Medulla oblongata (tissue), 1 donor: ENCODE measurements around the gene ARHGAP23.

Source experiments
- DNase-seq: peaks from one replicate; pipeline ENCODE4 v3.0.0-alpha.2; 2015; ENCODE audit errors: extremely low spot score

The ARHGAP23 gene

GRCh38 chr17:38549285-38549684 lies 121.0 kb downstream of the ARHGAP23 start:
- no peak for DNase-seq

DNA sequence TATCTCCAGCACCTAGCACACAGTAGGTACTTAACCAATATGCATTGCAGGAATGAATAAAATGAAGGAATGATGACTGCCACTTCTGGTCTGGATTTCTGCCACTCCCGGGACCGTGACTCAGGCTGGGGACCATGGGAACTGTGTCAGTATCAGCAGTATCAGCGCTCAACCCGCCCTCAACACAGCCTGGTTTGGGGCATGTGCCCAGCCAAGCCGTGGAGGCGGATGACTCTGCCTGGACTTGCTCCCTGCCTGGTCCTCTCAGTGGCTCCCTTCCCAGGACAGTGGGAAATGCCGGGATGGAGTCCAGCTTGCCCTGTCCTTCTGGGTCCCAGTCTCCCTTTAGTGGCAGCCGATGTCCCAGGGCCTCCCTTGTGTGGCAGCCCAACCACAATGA lies 122.4 kb downstream of the ARHGAP23 start:
- peak; percentile 61 for DNase-seq

- DNase-seq, result no peak
These were observed 122.9 kb downstream of the ARHGAP23 start for GRCh38 chr17:38551121-38551520.

GRCh38 chr17:38552343-38552742 lies 124.1 kb downstream of the ARHGAP23 start:
- DNase-seq, result no peak

GRCh38 chr17:38554430-38555350 lies 126.4 kb downstream of the ARHGAP23 start:
- no peak for DNase-seq

GRCh38 chr17:38556239-38556638 lies 128.0 kb downstream of the ARHGAP23 start:
- no peak for DNase-seq

GRCh38 chr17:38557396-38557795 lies 129.1 kb downstream of the ARHGAP23 start:
- no peak for DNase-seq

- DNase-seq, result peak; percentile 95
These were observed 129.8 kb downstream of the ARHGAP23 start for GRCh38 chr17:38557836-38558727.

DNA sequence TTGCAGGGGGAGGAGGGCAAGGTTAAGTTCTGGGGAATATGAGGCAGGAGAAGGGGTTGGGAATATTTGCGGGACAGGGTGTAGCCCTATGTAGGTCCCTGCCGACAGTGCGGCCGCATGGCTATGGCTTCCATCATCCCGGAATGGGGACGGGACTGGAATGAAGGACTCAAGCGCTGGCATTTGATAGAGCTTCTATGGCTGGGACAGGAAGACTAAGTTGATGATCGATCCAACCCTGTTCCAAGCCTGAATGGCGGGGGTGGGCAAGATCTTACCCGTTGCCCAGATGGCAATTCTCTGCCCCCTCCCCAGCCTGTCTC lies 130.4 kb downstream of the ARHGAP23 start:
- DNase-seq, result no peak

GRCh38 chr17:38559051-38559879 lies 131.0 kb downstream of the ARHGAP23 start:
- no peak for DNase-seq

DNA sequence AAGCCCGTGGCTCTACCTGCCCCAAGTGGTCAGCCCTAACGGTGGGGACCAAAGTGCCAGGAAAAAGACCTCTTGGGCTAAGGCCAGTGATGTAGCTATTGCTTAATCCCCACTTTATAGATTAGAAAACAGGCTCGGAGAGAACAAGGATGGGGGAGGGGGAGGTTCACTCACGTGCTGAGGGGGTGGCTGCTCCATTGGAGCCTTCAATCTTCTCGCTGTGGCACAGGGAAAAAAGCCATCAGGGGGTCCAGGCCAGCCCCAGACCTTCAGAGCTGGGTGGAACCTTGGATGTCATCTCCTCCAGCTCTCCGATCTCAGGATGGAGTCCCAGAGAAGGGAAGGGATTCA lies 131.6 kb downstream of the ARHGAP23 start:
- no peak for DNase-seq

DNA sequence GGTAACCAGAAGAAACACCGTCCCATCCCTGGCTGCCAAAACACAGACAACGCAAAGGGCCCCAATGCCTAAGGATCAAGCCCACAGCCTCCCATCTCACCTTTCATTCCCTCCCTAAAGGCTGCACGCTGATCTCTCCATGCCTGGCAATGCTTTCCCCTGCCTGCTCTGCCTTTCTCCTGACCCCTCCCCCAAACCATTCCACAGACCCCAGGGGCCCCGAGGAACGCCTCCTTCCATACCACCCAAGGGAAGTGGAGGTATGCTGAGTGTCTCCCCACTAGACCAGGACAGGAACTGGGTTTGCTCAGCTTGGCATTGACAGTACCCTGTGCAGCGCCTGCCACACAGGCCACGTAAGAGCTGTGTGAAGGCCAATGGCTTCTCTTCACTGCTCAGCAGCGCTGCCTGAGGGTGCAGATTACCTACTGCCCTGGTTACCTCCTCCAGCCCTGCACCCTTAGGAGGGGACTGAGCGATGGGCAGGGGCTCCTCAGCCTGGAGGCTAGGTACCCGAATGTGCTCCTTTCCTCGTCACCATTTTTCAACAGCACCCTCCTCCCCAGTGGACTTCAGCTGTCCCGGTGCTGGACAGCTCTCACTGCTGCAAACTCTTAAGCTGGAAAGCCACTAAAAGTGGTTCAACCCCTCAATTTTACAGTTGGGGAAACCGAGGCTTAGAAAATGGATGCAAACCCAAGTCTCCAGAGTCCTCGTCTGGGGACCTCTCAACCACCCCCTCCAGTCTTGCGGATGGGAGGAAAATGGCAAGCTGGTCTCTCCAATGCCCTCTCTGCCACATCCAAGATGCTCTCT lies 132.4 kb downstream of the ARHGAP23 start:
- no peak for DNase-seq

- no peak for DNase-seq
These were observed 133.4 kb downstream of the ARHGAP23 start for GRCh38 chr17:38561416-38562214.
